GM18507 (cell line): ENCODE data around the gene UGGT1.
"Not testable (repeated sequence)": the region's sequence is repeated elsewhere in the genome, so short reads cannot be mapped to it uniquely, and the experiment has no call there.

Source experiments
- DNase-seq: peaks from one replicate; pipeline ENCODE4 v3.0.0; 2011; ENCODE audit warnings: low read depth; ENCODE audit not compliant: insufficient read length; ENCODE audit errors: extremely low spot score
- FAIRE-seq: peaks from 2 replicates; lab custom pipeline; 2011; peaks lifted over from hg19 to GRCh38; lab: Jason Lieb, UNC

Gene UGGT1

GRCh38 chr2:128208023-128208422 is 117.0 kb downstream of the UGGT1 start:
- DNase-seq (no peak), FAIRE-seq (no peak)

GRCh38 chr2:128208631-128209324 is 117.8 kb downstream of the UGGT1 start:
- FAIRE-seq, DNase-seq: not testable (repeated sequence)

GRCh38 chr2:128214251-128214650 is 123.3 kb downstream of the UGGT1 start:
- FAIRE-seq, result no peak
- no peak for DNase-seq

GRCh38 chr2:128214866-128215460 is 124.0 kb downstream of the UGGT1 start:
- FAIRE-seq (no peak), DNase-seq (no peak)

DNA sequence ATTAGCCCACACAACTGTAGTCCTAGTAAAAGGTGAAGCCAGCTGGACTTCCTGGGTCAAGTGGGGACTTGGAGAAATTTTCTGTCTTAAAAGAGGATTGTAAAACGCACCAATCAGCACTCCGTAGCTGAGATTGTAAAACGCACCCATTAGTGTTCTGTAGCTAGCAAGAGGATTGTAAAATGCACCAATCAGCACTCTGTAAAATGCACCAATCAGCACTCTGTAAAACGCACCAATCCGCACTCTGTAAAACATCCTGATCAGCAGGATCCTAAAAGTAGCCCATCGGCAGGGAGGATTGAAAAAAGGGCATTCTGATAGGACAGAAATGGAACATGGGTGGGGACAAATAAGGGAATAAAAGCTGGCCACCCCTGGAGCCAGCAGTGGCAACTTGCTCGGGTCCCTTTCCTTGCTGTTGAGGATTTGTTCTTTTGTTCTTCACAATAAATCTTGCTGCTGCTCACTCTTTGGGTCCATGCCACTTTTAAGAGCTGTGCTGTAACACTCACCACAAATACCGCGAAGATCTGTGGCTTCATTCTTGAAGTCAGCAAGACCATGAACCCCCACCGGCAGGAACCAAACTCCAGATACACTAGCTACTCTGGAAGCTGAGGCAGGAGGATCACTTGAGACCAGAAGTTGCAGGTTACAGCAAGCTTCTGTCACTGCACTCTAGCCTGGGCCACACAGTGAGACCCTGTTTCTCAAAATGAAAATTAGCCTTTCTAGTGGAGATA is 125.1 kb downstream of the UGGT1 start:
- no peak for FAIRE-seq
- no peak for DNase-seq

GRCh38 chr2:128217671-128218070 is 126.7 kb downstream of the UGGT1 start:
- DNase-seq (no peak), FAIRE-seq (no peak)

DNA sequence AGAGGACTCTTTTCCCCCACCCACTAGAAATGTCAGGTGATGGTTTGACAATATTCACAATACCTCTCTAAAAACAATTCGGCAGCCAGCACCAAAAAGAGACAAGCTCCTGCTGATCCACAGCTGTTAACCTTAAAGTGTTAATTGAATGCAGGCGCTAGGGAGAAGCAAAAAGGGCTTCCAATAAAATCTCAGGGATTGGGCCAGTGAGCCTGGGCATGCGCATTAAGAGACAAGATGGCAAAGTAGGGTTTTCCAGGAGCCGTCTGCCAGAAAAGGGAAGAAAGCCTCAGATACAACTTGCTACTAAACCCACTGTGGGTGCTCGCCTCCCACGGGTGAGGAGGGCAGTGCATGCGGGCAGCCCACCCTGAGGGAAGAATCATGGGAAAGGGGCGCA is 128.9 kb downstream of the UGGT1 start:
- FAIRE-seq, result no peak

DNA sequence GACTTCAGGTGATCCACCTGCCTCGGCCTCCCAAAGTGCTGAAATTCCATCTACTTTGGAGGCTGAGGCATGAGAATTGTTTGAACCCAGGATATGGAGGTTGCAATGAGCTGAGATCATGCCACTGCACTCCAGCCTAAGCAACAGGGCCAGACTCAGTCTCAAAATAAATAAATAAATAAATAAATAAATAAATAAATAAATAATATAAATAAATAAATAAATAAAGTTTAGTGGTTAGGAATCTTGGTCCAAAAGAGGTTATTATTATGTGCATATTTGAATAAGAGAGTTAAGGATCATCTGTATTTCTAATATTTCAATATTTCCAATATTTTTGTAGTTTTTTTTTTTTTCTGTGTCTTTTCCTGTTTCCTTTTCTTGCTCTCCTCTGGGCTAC is 136.9 kb downstream of the UGGT1 start:
- FAIRE-seq (no peak), DNase-seq (no peak)

More for the DNA sequence above, 128.9 kb downstream of the UGGT1 start:
- DNase-seq, result no peak

- DNase-seq (no peak), FAIRE-seq (no peak)
Observed at GRCh38 chr2:128228894-128229293, 137.9 kb downstream of the UGGT1 start.

GRCh38 chr2:128232965-128233789 is 142.2 kb downstream of the UGGT1 start:
- FAIRE-seq (peak; percentile 90), DNase-seq (peak; percentile 92)

DNA sequence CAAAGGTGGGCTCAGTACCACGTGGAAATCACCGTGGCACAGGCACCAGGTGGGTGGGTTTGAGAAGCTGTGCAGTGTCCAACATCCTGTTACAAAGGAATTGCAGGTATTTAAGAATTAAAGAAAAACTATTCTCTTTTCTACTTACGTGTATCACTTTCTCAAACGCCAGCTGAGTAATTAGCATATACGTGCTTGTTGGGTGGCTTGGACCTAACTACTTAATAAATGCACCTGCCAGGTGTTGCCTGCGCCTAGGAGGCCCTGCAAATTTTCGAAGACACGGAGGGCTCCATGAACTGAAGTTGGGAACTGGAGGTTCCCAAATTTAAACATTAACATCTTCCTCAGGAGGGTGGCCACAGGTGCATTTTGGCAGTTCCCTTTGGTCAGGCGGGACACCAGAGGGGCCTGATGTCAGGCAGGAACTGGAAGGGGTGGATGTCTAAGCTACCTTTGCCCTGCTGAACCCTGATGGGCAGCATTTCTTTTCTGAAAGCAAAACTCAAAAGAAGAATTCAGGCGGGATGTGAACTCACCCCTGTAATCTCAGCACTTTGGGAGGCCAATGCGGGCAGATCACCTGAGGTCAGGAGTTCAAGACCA is 142.9 kb downstream of the UGGT1 start:
- FAIRE-seq, result no peak
- no peak for DNase-seq

DNA sequence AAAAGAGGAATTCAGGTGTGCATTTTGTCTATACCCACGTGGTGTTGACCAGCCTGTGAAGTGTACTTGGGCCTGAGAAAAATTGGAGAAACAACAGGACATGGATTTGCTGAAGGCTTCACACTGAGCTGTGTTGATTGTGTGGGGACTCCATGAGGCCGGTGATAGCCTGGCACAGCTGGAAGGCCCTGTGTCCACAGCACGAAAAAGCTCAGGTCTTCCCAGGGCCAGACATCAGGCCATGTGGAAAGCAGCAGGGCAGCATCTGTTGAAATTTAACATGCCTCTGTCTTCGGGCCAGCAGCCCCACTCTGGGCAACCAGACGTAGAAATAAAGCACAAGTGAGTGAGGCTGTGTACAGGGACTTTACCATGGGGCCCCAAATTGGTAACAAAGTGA is 143.6 kb downstream of the UGGT1 start:
- DNase-seq (no peak), FAIRE-seq (no peak)

- DNase-seq (no peak), FAIRE-seq (no peak)
Observed at GRCh38 chr2:128235581-128235980, 144.6 kb downstream of the UGGT1 start.

- DNase-seq (no peak), FAIRE-seq (no peak)
Observed at GRCh38 chr2:128236491-128237035, 145.6 kb downstream of the UGGT1 start.

DNA sequence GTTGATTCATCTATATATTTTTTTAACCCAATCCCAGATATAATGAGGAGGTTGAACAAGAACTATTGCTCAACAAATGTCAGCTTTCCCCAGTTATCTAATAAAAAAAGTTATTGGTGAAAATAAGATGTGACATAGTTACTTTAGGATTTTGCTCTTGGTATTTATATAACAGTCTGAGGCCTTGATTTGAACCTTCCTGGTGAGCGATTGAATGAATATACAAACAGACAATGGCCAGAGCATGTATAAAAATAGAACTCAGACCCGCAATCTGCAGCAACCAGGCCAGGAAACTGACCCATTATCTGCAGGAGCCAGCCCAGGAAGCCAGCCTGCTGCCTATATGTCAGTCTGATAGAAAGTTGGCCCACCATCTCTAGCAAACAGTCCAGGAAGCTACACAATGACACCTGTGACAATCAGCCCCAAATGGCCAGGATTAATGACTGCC is 146.1 kb downstream of the UGGT1 start:
- no peak for DNase-seq
- FAIRE-seq, result no peak

DNA sequence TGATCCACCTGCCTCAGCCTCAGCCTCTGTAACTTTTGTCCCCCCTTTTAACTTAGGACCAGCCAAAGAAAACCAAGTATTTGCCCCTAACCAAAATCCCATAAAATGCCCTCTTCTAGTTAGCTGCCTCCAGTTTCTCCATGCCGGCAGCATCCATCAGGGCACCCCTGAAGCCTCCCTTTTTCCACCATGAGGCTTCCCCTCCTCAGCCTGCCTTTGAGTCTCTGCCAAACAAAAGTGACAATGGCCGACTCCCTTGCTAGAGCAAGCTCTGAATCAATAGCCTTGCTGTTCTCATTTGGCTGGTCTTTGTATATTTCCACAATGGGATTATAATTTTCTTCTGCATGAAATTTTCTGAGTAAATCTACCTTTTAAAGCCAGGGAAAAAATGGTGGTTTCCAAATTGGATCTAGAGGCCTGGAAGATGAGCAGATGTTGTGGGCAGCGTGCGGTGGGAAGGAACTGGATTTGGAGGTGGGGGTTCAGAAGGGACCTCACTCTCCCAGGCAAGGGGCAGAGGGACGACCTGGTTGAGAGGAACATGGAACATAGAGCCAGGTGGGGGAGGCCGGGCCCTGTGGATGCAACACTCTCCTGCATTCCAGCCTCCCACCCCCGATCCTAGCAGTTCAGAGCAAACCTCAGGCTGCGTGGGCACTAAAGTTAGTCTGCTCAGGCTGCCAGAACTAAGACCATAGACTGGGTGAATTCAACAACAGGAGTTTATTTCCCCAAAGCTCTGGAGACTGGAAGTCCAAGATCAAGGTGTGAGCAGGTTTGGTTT is 147.1 kb downstream of the UGGT1 start:
- FAIRE-seq (no peak), DNase-seq (no peak)

DNA sequence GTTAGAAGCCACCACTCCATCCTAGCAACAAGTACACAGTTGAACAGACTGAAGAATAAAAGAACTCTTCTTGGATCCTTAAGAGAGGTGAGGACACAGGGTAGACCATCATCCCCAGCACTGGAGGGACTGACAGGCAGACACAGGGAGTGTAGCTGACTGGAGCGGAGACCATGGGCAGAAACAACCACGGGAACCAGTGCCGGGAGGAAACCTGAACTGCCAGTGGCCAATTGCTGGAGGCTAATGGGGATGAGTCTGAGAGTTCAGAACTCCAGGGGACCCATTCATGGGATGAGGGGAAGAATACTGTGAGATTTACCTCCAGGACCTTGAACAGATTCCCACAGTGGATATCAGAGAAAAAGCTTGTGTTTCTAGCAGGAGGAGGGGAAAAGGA is 150.9 kb downstream of the UGGT1 start:
- DNase-seq (no peak), FAIRE-seq (no peak)
